ENCODE results near the gene ZNF512. TPM values are rescaled to one million over a fixed set of nuclear protein-coding genes. Genes with fewer than 3 reads are reported as not detected.

The ZNF512 gene
- total and polyA plus RNA-seq, 2 of the 13 experiments (the other 11 are each of a cell fraction or from before 2014, with no cell fraction given) = 29.8 to 31.0 TPM

GRCh38 chr2:27663285-27664153, 80.7 kb downstream of the ZNF512 start, which contains the start of the genes SLC4A1AP and SUPT7L (continued):
- TF ChIP-seq ZNF737 (CRISPR knock-in tag; IDR thresholded peaks at IDR 0.05; ENCODE audit: borderline replicate concordance) = peak; percentile 96; the same call in 1 of the 2 replicates
- TF ChIP-seq ZNF3 (CRISPR knock-in tag; IDR thresholded peaks at IDR 0.05) = 0 out of 2 replicates have a peak, but pooled peaks have one; percentile 36
- peak; percentile 7 for TF ChIP-seq ZFP36 (IDR thresholded peaks at IDR 0.05; ENCODE audit: borderline replicate concordance, low read depth, low read length, partially characterized antibody)
- peak; percentile 34 for TF ChIP-seq AGO1 (IDR thresholded peaks at IDR 0.05; ENCODE audit: low read depth, low read length, poor library complexity, severe bottlenecking)
- TF ChIP-seq ZNF878 (CRISPR knock-in tag; IDR thresholded peaks at IDR 0.05) = peak; percentile 93; the same call in 1 of the 2 replicates
- peak; percentile 65 for TF ChIP-seq MIER2 (CRISPR knock-in tag; IDR thresholded peaks at IDR 0.05)
- peak; percentile 56; the same call in 1 of the 2 replicates for TF ChIP-seq ZNF276 (CRISPR knock-in tag; IDR thresholded peaks at IDR 0.05; ENCODE audit: low read depth)
- TF ChIP-seq BCL6 (CRISPR knock-in tag; IDR thresholded peaks at IDR 0.05) = peak; percentile 46
- peak; percentile 94; the same call in 1 of the 2 replicates for TF ChIP-seq BRCA1 (CRISPR knock-in tag; IDR thresholded peaks at IDR 0.05)
- TF ChIP-seq MNT (IDR thresholded peaks at IDR 0.05) = peak; percentile 37; the same call in 1 of the 2 replicates
- 0 out of 2 replicates have a peak, but pooled peaks have one; percentile 59 for TF ChIP-seq AFF4 (CRISPR knock-in tag; IDR thresholded peaks at IDR 0.05)
- TF ChIP-seq ZFX (CRISPR knock-in tag; IDR thresholded peaks at IDR 0.05; ENCODE audit: low read depth) = peak; percentile 87
- TF ChIP-seq AKNA (CRISPR knock-in tag; IDR thresholded peaks at IDR 0.05; ENCODE audit: borderline replicate concordance) = peak; percentile 83; the same call in 1 of the 2 replicates
- TF ChIP-seq SATB2 (CRISPR knock-in tag; IDR thresholded peaks at IDR 0.05) = peak; percentile 97
- peak; percentile 90 for TF ChIP-seq MAF1 (CRISPR knock-in tag; IDR thresholded peaks at IDR 0.05; ENCODE audit: borderline replicate concordance)
- TF ChIP-seq KLF11 (CRISPR knock-in tag; IDR thresholded peaks at IDR 0.05) = peak; percentile 58; the same call in 1 of the 2 replicates
